Right ventricle myocardium inferior (tissue), 1 donor: ENCODE measurements around the gene GPR18. TPM values are rescaled to one million over a fixed set of nuclear protein-coding genes. Genes with fewer than 3 reads are reported as not detected.

ENCODE experiments used
- total RNA-seq: library from RNA; stranded (reverse); fragmentation: NEBNext Ultra II Directional; extraction: Animal tissue kit (Norgen Biotek cat#: 25700); gene quantifications from one replicate; pipeline ENCODE4 v1.2.1, GENCODE V29; 2021
- donor health status: DM: no; HTN: yes; CAD: no; lungs with severe emphysema.

GPR18 gene
- total RNA-seq, 1 donor from 2014 or later, result not detected

Other genes with a start within 250 kb of the GPR18 start
- 39.1 TPM for gene UBAC2, start 57.5 kb downstream of the GPR18 start, total RNA-seq
- 2.7 TPM for gene GPR183, start 49.0 kb upstream of the GPR18 start, total RNA-seq
- 61.1 TPM for gene TM9SF2, start 243.1 kb upstream of the GPR18 start, total RNA-seq